ENCODE measurements around the gene SREBF1. TPM values are rescaled to one million over a fixed set of nuclear protein-coding genes. Genes with fewer than 3 reads are reported as not detected.

The SREBF1 gene
- total and polyA plus RNA-seq, 2 of the 4 experiments (the other 2 are of a cell fraction), result 3.4 to 20.4 TPM

DNA sequence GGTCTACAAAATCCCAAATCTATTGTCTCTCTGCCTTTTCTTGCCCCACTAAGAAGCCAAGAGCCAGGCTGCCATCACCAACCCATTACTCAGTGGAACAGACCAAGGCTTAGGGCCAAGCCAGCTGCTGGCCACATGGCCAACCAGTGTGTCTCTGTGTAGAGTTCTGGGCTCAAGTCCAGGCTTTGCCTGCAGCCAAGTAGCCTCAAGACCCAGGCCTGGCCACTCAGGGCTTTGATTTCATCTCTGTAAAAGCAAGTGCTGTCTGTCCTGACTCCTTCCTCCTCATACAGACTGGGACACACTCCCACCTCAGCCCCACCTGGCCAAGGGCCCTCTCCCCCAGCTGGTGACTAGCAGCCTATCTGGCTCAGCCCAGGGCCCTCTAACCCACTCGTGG is 14.6 kb downstream of the SREBF1 start:
- peak overlapping the region; percentile 83 for H2AK9ac ChIP-seq (replicated peaks; ENCODE audit: low read depth, low read length, poor library complexity)
- H3K4ac ChIP-seq (ENCODE audit: low read depth, low read length), result peak overlapping the region; percentile 58; the same call in 1 of the 2 replicates
- ChIA-PET POLR2A (ENCODE audit: unreplicated experiment) (no interaction called here), CTCF (no interaction called here)
- peak overlapping the region; percentile 47; the same call in 1 of the 2 replicates for H2BK120ac ChIP-seq (ENCODE audit: low read depth, low read length)
- dilution Hi-C loops (cut with HindIII; ENCODE audit: low sequenced_read_pairs, unreplicated experiment) (no loop called here), intact Hi-C loops (cut with micrococcal nuclease) (no loop called here), in situ Hi-C loops (cut with MboI; ENCODE audit: low sequenced_read_pairs) (no loop called here)
- DNase-seq (peak; percentile 87), ATAC-seq (ENCODE audit: low read depth) (no peak)
- H3K23ac ChIP-seq (ENCODE audit: low read depth, low read length), result peak overlapping the region; percentile 68; the same call in 1 of the 2 replicates
- H2AFZ ChIP-seq (replicated peaks; ENCODE audit: low read length, poor library complexity), result no peak overlapping the region
- peaks cover 40% of the 10 kb centered on the region for H3K9me1 ChIP-seq (ENCODE audit: insufficient read depth, low read length)
- H2AK5ac ChIP-seq (ENCODE audit: low read depth, low read length), result peak overlapping the region; percentile 51; the same call in 1 of the 2 replicates
- H4K8ac ChIP-seq (ENCODE audit: low read depth in 2 of 2, low read length in 2 of 2), result no peak overlapping the region; a peak in 1 of 4 replicates
- no peak overlapping the region for H2BK15ac ChIP-seq (ENCODE audit: low read depth, low read length)
- H3K14ac ChIP-seq (replicated peaks; ENCODE audit: low read depth, low read length), result peak overlapping the region; percentile 40
- no peaks in the 10 kb centered on the region for H3K27me3 ChIP-seq (ENCODE audit: control insufficient read depth, insufficient read depth, low read length)
- H3K9me3 ChIP-seq (ENCODE audit: control insufficient read depth, insufficient read depth, low read length), result no peaks in the 10 kb centered on the region
- H3K4me2 ChIP-seq (ENCODE audit: low read depth, low read length), result peak overlapping the region; percentile 93; the same call in 1 of the 2 replicates
- TF ChIP-seq MXI1 (IDR thresholded peaks at IDR 0.05; ENCODE audit: borderline replicate concordance, low read depth, low read length) (peak; percentile 47; the same call in 1 of the 2 replicates), RFX5 (IDR thresholded peaks at IDR 0.05; ENCODE audit: low read depth, low read length) (no peak), POLR2A (IDR thresholded peaks at IDR 0.05; ENCODE audit: low read depth, low read length) (no peak)
- TF ChIP-seq, protein P1, sequence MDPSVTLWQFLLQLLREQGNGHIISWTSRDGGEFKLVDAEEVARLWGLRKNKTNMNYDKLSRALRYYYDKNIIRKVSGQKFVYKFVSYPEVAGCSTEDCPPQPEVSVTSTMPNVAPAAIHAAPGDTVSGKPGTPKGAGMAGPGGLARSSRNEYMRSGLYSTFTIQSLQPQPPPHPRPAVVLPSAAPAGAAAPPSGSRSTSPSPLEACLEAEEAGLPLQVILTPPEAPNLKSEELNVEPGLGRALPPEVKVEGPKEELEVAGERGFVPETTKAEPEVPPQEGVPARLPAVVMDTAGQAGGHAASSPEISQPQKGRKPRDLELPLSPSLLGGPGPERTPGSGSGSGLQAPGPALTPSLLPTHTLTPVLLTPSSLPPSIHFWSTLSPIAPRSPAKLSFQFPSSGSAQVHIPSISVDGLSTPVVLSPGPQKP (IDR thresholded peaks at IDR 0.05; ENCODE audit: borderline replicate concordance, low read depth, low read length), result no peak
- TF ChIP-seq, protein P2, sequence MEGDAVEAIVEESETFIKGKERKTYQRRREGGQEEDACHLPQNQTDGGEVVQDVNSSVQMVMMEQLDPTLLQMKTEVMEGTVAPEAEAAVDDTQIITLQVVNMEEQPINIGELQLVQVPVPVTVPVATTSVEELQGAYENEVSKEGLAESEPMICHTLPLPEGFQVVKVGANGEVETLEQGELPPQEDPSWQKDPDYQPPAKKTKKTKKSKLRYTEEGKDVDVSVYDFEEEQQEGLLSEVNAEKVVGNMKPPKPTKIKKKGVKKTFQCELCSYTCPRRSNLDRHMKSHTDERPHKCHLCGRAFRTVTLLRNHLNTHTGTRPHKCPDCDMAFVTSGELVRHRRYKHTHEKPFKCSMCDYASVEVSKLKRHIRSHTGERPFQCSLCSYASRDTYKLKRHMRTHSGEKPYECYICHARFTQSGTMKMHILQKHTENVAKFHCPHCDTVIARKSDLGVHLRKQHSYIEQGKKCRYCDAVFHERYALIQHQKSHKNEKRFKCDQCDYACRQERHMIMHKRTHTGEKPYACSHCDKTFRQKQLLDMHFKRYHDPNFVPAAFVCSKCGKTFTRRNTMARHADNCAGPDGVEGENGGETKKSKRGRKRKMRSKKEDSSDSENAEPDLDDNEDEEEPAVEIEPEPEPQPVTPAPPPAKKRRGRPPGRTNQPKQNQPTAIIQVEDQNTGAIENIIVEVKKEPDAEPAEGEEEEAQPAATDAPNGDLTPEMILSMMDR (conservative IDR thresholded peaks at IDR 0.05; ENCODE audit: low read depth, low read length), result no peak
- TF ChIP-seq, protein P3, sequence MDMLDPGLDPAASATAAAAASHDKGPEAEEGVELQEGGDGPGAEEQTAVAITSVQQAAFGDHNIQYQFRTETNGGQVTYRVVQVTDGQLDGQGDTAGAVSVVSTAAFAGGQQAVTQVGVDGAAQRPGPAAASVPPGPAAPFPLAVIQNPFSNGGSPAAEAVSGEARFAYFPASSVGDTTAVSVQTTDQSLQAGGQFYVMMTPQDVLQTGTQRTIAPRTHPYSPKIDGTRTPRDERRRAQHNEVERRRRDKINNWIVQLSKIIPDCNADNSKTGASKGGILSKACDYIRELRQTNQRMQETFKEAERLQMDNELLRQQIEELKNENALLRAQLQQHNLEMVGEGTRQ (IDR thresholded peaks at IDR 0.05; ENCODE audit: low read depth, low read length), result no peak; the same call in 1 of the 2 replicates
- H4K5ac ChIP-seq (ENCODE audit: low read depth, low read length), result no peak overlapping the region
- H3K9ac ChIP-seq (ENCODE audit: low read depth, low read length), result no peak overlapping the region
- H3K56ac ChIP-seq (ENCODE audit: extremely low read depth, insufficient read depth, low read length), result no peak overlapping the region
- no peak overlapping the region for H3K4me3 ChIP-seq (ENCODE audit: insufficient read depth, low read depth, low read length)
- H2BK5ac ChIP-seq (ENCODE audit: low read depth, low read length, poor library complexity, severe bottlenecking), result no peak overlapping the region
- H3K36me3 ChIP-seq (ENCODE audit: control insufficient read depth, insufficient read depth, low read length), result peaks cover 25% of the 10 kb centered on the region
- no peak overlapping the region; the same call in 1 of the 2 replicates for H4K91ac ChIP-seq (ENCODE audit: insufficient read depth, low read depth, low read length)
- peaks cover 41 to 95% of the 10 kb centered on the region in 2 experiments for H3K79me1 ChIP-seq (ENCODE audit: low read depth in 1 of 2, low read length in 2 of 2)
- no CpG with 5 or more reads among the region's 1 CpG for WGBS, 2 experiments (ENCODE audit: extremely low coverage in 2 of 2, insufficient read length in 1 of 2)
- no peak overlapping the region for H2BK20ac ChIP-seq (ENCODE audit: low read depth, low read length)
- H3K4me1 ChIP-seq (ENCODE audit: control insufficient read depth, insufficient read depth, low read length), result peaks cover 57% of the 10 kb centered on the region
- H4K20me1 ChIP-seq (ENCODE audit: insufficient read depth, low read length), result peaks cover 85% of the 10 kb centered on the region
- H3K18ac ChIP-seq (ENCODE audit: low read depth, low read length), result no peak overlapping the region
- no peak overlapping the region; the same call in 1 of the 2 replicates for H3K27ac ChIP-seq (ENCODE audit: insufficient read depth, low read length)
- no TSS peak for BruUV-seq (replicated peaks)

Measured in IMR-90 (cell line).